ENCODE results near the gene IFNA14. TPM values are rescaled to one million over a fixed set of nuclear protein-coding genes. Genes with fewer than 3 reads are reported as not detected.
"Not testable (repeated sequence)": the region's sequence is repeated elsewhere in the genome, so short reads cannot be mapped to it uniquely, and the experiment has no call there.

IFNA14 gene
- total RNA-seq, 2 donors from 2014 or later: not detected

- no peak for TF ChIP-seq CTCF (IDR thresholded peaks at IDR 0.05)
- Histone ChIP-seq H3K27me3 (no peaks in the 10 kb centered on the region), H3K27ac (no peak overlapping the region), H3K36me3 (no peaks in the 10 kb centered on the region), H3K9me3 (no peaks in the 10 kb centered on the region), H3K4me3 (no peak overlapping the region), H3K4me1 (no peaks in the 10 kb centered on the region)
- DNase-seq (ENCODE audit: low spot score): no peak
Observed at GRCh38 chr9:21210311-21210710, 29.5 kb downstream of the IFNA14 start.

- not testable (repeated sequence) for DNase-seq (ENCODE audit: low spot score); H3K4me1 ChIP-seq; H3K27me3 ChIP-seq; H3K9me3 ChIP-seq; H3K27ac ChIP-seq; H3K4me3 ChIP-seq; H3K36me3 ChIP-seq
Observed at GRCh38 chr9:21207043-21207442, 32.8 kb downstream of the IFNA14 start, which contains the start of gene IFNA10. Gene IFNA10, minus strand, starts transcription at chr9:21207143. Its CDS starts 46 bp downstream, at chr9:21207097.

- H3K36me3 ChIP-seq: no peaks in the 10 kb centered on the region
- no peaks in the 10 kb centered on the region for H3K27me3 ChIP-seq
- no peak overlapping the region for H3K4me3 ChIP-seq
- no peaks in the 10 kb centered on the region for H3K4me1 ChIP-seq
- no peak for TF ChIP-seq CTCF (IDR thresholded peaks at IDR 0.05)
- DNase-seq (ENCODE audit: low spot score): no peak
- no peak overlapping the region for H3K27ac ChIP-seq
- H3K9me3 ChIP-seq: no peaks in the 10 kb centered on the region
Observed at GRCh38 chr9:21205204-21205603, 34.6 kb downstream of the IFNA14 start.

GRCh38 chr9:21202105-21202504 lies 37.7 kb downstream of the IFNA14 start, which contains the start of gene IFNA7:
Gene IFNA7, minus strand, starts transcription at chr9:21202205. Its CDS starts 40 bp downstream, at chr9:21202165.
- not testable (repeated sequence) for DNase-seq (ENCODE audit: low spot score); H3K9me3 ChIP-seq; H3K27ac ChIP-seq; H3K4me3 ChIP-seq; H3K4me1 ChIP-seq; H3K27me3 ChIP-seq; H3K36me3 ChIP-seq

- H3K27me3 ChIP-seq; DNase-seq (ENCODE audit: low spot score); H3K4me3 ChIP-seq; H3K4me1 ChIP-seq; H3K9me3 ChIP-seq; H3K27ac ChIP-seq; H3K36me3 ChIP-seq: not testable (repeated sequence)
- peak; percentile 14 to 60 for TF ChIP-seq CTCF (IDR thresholded peaks at IDR 0.05)
Observed at GRCh38 chr9:21194867-21195776, 44.7 kb downstream of the IFNA14 start.

Other genes starting within 250 kb of the IFNA14 start
- gene HACD4, start 208.4 kb downstream of the IFNA14 start, total RNA-seq: 1 to 10 TPM in 1 of 2 donors, under 1 TPM in 1; 0.82 to 1.7 TPM
- not detected for gene IFNB1, start 162.1 kb downstream of the IFNA14 start, total RNA-seq
- gene IFNW1, start 98.2 kb downstream of the IFNA14 start, total RNA-seq: not detected
- not detected for gene IFNA21, start 73.3 kb downstream of the IFNA14 start, total RNA-seq
- gene IFNA4, start 52.4 kb downstream of the IFNA14 start, total RNA-seq: not detected
- gene IFNA7, start 37.8 kb downstream of the IFNA14 start, total RNA-seq: not detected
- not detected for gene IFNA10, start 32.9 kb downstream of the IFNA14 start, total RNA-seq
- gene IFNA16, start 22.7 kb downstream of the IFNA14 start, total RNA-seq: not detected
- not detected for gene IFNA17, start 11.8 kb downstream of the IFNA14 start, total RNA-seq
- not detected for gene IFNA5, start 65.3 kb upstream of the IFNA14 start, total RNA-seq
- 10 to 100 TPM; 10.7 to 10.8 TPM for gene KLHL9, start 95.4 kb upstream of the IFNA14 start, total RNA-seq
- gene IFNA6, start 110.9 kb upstream of the IFNA14 start, total RNA-seq: not detected
- not detected for gene IFNA13, start 128.1 kb upstream of the IFNA14 start, total RNA-seq
- gene IFNA2, start 145.4 kb upstream of the IFNA14 start, total RNA-seq: not detected
- gene IFNA8, start 169.1 kb upstream of the IFNA14 start, total RNA-seq: not detected
- gene IFNA1, start 200.4 kb upstream of the IFNA14 start, total RNA-seq: not detected
- gene IFNE, start 242.3 kb upstream of the IFNA14 start, total RNA-seq: not detected